Ascending aorta (tissue), 2 donors: ENCODE results near the gene ICE2. TPM values are rescaled to one million over a fixed set of nuclear protein-coding genes. Genes with fewer than 3 reads are reported as not detected.

ENCODE experiments used
- DNase-seq, 2 donors: peaks; one replicate each; pipeline ENCODE4 v3.0.0-alpha.2; 2019; ENCODE audit warnings: low spot score in 2 of 2
- H3K27ac ChIP-seq, 2 donors: fragments of 200-600 bp; sonication (generic); one replicate each; pipeline ENCODE4 v1.5.1; 2016 to 2017; ENCODE audit warnings: mild to moderate bottlenecking in 1 of 2
- H3K27me3 ChIP-seq: fragments of 200-600 bp; sonication (generic); one replicate; pipeline ENCODE4 v1.5.1; 2017
- H3K36me3 ChIP-seq, 2 donors: fragments of 200-600 bp; sonication (generic); one replicate each; pipeline ENCODE4 v1.5.1; 2016
- H3K4me1 ChIP-seq, 2 donors: fragments of 200-600 bp; sonication (generic); one replicate each; pipeline ENCODE4 v1.5.1; 2016 to 2017; ENCODE audit warnings: mild to moderate bottlenecking in 1 of 2
- H3K4me3 ChIP-seq, 2 donors: fragments of 200-600 bp; sonication (generic); one replicate each; pipeline ENCODE4 v1.5.1; 2016 to 2017; ENCODE audit warnings: mild to moderate bottlenecking in 1 of 2
- H3K9me3 ChIP-seq, 2 donors: fragments of 200-600 bp; sonication (generic); one replicate each; pipeline ENCODE4 v1.5.1; 2016
- intact Hi-C: fragments of 100-400 bp; cut with DNase I; formaldehyde crosslinking; loops from one replicate; pipeline ENCODE4 v1.15.1; 2023
- total RNA-seq: library from RNA; depleted of rRNA; stranded (reverse); fragments of >200 nt; gene quantifications from one replicate; pipeline ENCODE4 v1.1.0, GENCODE V29; 2016
- TF ChIP-seq, protein P1 (sequence below), 3 experiments: fragments of 200-600 bp in 2 of 3; fragments of 450-650 bp in 1 of 3; sonication (generic) in 2 of 3; IDR thresholded peaks; one replicate each; pipeline ENCODE4 v1.5.1; 2016 to 2019; ENCODE audit warnings: antibody characterized with exemption in 3 of 3, mild to moderate bottlenecking in 1 of 3, moderate library complexity in 1 of 3

Gene ICE2
- total RNA-seq, 1 donor from 2014 or later: 45.1 TPM

DNA sequence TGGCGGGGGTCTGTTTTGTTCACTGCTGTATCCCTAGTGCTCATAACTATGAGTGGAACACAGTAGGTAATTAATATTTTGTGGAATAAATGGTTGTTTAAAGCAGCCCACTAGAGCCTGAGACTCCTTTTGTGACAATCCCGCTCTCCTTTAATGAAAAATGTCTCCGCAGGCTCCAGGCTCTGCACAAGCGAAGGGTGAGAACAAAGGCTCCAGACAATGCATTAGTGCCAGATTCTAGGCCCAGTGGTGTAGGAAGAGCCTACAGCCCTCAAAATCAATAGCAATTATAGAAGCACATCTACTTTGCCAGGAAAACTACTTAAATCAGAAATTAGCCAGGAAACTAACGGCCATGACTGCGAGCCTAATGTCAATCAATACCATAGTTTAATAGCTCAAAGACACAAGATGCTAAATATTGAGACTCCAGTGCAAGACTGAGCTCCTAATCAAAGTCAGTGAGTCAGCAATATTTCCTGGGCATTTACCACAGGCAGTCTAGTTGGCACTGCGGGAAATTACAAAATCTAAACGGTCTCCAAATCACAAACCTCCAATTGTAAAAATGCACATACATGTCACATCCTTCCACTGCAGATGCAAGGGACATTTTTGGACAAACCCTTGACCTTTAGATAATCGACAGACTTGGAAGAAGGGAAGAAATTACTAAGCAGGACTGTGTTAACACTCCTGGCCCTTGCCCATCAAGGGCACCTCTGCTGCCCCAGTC lies 83.5 kb downstream of the ICE2 start:
- Histone ChIP-seq H3K36me3 (no peaks in the 10 kb centered on the region), H3K9me3 (no peaks in the 10 kb centered on the region), H3K27me3 (no peaks in the 10 kb centered on the region), H3K27ac (peak overlapping the region; percentile 98 to 99), H3K4me1 (peaks cover 10 to 57% of the 10 kb centered on the region in 2 donors), H3K4me3 (peak overlapping the region; percentile 73 to 87)
- no peak for DNase-seq
- intact Hi-C loops: loop anchor here (2.0 to 5.0 kb wide), 2 partner anchors 33 to 82 kb away; partner anchors contain the start of gene ICE2
- TF ChIP-seq, protein P1, sequence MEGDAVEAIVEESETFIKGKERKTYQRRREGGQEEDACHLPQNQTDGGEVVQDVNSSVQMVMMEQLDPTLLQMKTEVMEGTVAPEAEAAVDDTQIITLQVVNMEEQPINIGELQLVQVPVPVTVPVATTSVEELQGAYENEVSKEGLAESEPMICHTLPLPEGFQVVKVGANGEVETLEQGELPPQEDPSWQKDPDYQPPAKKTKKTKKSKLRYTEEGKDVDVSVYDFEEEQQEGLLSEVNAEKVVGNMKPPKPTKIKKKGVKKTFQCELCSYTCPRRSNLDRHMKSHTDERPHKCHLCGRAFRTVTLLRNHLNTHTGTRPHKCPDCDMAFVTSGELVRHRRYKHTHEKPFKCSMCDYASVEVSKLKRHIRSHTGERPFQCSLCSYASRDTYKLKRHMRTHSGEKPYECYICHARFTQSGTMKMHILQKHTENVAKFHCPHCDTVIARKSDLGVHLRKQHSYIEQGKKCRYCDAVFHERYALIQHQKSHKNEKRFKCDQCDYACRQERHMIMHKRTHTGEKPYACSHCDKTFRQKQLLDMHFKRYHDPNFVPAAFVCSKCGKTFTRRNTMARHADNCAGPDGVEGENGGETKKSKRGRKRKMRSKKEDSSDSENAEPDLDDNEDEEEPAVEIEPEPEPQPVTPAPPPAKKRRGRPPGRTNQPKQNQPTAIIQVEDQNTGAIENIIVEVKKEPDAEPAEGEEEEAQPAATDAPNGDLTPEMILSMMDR (IDR thresholded peaks at IDR 0.05): no peak

DNA sequence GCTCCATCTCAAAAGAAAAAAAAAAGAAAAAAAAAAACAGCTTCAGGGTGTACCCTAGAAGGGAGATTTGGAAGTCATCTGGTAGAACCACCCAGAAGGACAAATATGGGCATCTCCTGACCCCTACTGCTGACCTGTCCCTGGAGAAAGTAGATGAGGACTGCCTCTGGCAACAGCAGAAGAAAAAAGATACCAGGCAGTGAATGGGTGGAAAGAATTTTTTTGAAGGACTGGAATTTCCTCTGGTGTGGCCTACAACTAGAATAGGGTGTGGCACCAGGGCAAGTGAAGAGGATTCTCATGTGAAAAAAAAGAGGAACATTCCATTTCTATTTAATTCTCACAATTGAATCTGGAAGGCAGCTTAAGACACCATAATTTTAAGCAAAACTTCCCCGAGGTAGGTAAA lies 84.2 kb downstream of the ICE2 start:
- no peak for DNase-seq
- H3K4me1 ChIP-seq: peaks cover 13 to 64% of the 10 kb centered on the region in 2 donors
- H3K27me3 ChIP-seq: no peaks in the 10 kb centered on the region
- peak overlapping the region; percentile 98 to 99 for H3K27ac ChIP-seq
- H3K4me3 ChIP-seq: peak overlapping the region; percentile 4 to 87
- intact Hi-C loops: loop anchor here (5.0 kb wide), 1 partner anchor 83 kb away; the partner anchor contains the start of gene ICE2
- TF ChIP-seq, protein P1 (IDR thresholded peaks at IDR 0.05): no peak
- H3K9me3 ChIP-seq: no peaks in the 10 kb centered on the region
- no peaks in the 10 kb centered on the region for H3K36me3 ChIP-seq

DNA sequence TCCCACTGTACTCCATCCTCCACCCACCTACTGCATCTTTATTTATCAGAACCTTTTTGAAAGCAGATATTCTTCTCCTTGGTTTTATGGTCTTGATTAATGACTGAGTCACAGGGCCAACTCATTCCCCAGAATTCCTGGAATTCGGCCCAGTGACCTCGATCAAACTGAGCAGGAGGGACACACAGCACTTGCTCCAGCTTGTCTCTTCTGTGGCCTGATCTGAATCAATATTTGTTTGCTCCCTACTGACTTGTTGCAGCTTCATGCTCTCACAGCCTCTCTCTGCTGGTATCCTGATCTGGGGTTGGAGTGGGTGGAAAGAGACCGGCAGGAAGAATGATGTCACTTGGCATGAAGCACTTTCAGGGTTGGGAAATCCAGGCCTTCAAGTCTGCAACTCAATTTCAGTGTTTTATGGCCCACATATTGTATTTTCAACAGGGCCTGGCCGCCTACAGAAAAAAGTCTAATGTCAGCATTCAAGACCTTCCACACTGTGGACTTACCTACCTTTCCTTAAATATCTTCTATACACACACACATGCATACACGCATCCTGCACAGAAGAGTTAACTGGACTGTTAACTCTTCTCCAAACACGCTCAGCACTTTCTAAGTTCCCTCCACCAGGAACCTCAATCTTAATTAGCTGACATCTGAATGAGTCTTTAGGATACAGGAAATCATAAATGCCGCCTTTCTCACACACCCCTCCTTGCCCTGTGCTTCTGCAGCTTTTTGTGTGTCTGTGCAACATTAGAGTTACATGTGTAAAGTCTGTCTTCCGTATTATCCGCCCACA lies 85.8 kb downstream of the ICE2 start:
- Histone ChIP-seq H3K4me1 (peaks cover 13 to 69% of the 10 kb centered on the region in 2 donors), H3K36me3 (no peaks in the 10 kb centered on the region), H3K27me3 (no peaks in the 10 kb centered on the region), H3K27ac (peak overlapping the region; percentile 98 to 99), H3K9me3 (no peaks in the 10 kb centered on the region), H3K4me3 (peak overlapping the region; percentile 4 to 87)
- intact Hi-C loops: loop anchor here (1.0 kb wide), 1 partner anchor 22 kb away; no protein-coding TSS in a partner anchor
- TF ChIP-seq, protein P1 (IDR thresholded peaks at IDR 0.05): no peak
- DNase-seq: peak; percentile 31 to 90

DNA sequence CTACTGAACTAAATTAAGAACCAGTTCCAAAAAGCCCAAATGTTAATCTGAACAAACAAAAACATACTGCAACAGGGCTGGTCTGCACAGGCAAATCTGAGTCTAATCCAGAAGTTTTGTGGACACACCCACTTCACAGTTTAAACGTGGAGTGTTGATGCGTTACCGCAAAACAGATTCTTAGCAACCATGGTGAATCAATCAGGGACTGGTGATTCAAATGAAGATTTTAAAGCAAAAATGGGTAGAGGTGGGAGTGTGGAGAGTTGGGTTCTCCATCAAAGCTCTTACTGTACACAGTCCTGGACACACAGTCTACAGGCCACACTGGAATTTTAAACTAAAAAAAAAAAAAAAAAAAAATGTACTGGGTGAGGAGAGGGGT lies 86.3 kb downstream of the ICE2 start:
- no peaks in the 10 kb centered on the region for H3K27me3 ChIP-seq
- no peaks in the 10 kb centered on the region for H3K36me3 ChIP-seq
- no peak for DNase-seq
- TF ChIP-seq, protein P1 (IDR thresholded peaks at IDR 0.05): no peak
- H3K4me3 ChIP-seq: peak overlapping the region in 1 of 2 donors; percentile 87
- H3K27ac ChIP-seq: peak overlapping the region; percentile 98 to 99
- peaks cover 13 to 75% of the 10 kb centered on the region in 2 donors for H3K4me1 ChIP-seq
- H3K9me3 ChIP-seq: no peaks in the 10 kb centered on the region
- intact Hi-C loops: no loop called here

DNA sequence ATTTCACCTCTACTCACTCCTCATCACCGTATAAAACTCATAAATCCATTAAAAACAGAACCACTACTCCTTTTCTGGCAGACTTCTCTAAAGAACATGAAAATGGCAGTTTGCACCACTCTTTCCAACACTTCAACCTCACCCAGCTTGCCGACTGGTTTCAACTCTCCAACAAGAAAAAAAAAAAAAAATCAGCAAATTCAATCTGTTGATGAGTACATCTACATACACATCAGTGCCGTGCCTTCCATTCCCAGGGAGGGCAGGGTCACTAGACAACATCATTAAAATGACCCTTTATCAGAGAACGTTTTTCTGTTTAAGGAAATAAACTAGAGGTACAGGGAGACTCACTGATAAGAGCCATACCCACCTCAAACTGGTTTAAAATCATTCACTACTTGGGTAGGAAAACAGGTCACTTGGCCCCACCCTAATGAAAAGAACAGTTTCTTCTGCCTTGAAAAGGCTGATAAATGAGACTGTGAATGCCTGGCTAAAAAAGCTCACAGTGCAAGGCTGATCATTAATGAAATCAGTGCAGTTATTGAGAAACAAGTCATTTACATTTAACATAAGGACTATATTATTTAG lies 87.1 kb downstream of the ICE2 start:
- peaks cover 13 to 80% of the 10 kb centered on the region in 2 donors for H3K4me1 ChIP-seq
- intact Hi-C loops: loop anchor here (2.0 kb wide), 1 partner anchor 53 kb away; no protein-coding TSS in a partner anchor
- H3K27ac ChIP-seq: peak overlapping the region; percentile 98 to 99
- peak overlapping the region in 1 of 2 donors; percentile 42 for H3K4me3 ChIP-seq
- peak in 1 of 2 donors; percentile 41 for DNase-seq
- H3K36me3 ChIP-seq: no peaks in the 10 kb centered on the region
- TF ChIP-seq, protein P1 (IDR thresholded peaks at IDR 0.05): no peak
- no peaks in the 10 kb centered on the region for H3K9me3 ChIP-seq
- no peaks in the 10 kb centered on the region for H3K27me3 ChIP-seq
